Stimulated activated naive B cell treated with anti-CD40 and anti-IgM and Interleukin-4, amounts not matched to agents 10 μg/mL and 1 μg/mL and 100 μg/mL, for 72 hours (primary cell): ENCODE results near the gene SPATC1L.
"Not testable (repeated sequence)": the region's sequence is repeated elsewhere in the genome, so short reads cannot be mapped to it uniquely, and the experiment has no call there.

Source experiments
- ATAC-seq, 2 donors: fragments of 150-1000 bp; cut with Tn5 transposase; replicated peaks; 2 replicates each; pipeline ENCODE4 v1.10.0; 2021; ENCODE audit warnings: moderate library complexity in 1 of 2
- DNase-seq: peaks from one replicate; pipeline ENCODE4 v3.0.0; 2021
- H3K27ac Mint-ChIP-seq: one replicate; pipeline ENCODE4 v1.8.0; 2022; ENCODE audit warnings: mild to moderate bottlenecking, mixed read lengths
- H3K27me3 Mint-ChIP-seq, 2 donors: one replicate each; pipeline ENCODE4 v1.8.0; 2022; ENCODE audit warnings: mixed read lengths in 2 of 2
- H3K36me3 Mint-ChIP-seq, 2 donors: one replicate each; pipeline ENCODE4 v1.8.0; 2022; ENCODE audit warnings: mixed read lengths in 2 of 2, mild to moderate bottlenecking in 1 of 2
- H3K4me1 Mint-ChIP-seq, 2 donors: one replicate each; pipeline ENCODE4 v1.8.0; 2022; ENCODE audit warnings: mixed read lengths in 2 of 2, mild to moderate bottlenecking in 1 of 2
- H3K4me3 Mint-ChIP-seq, 2 donors: one replicate each; pipeline ENCODE4 v1.8.0; 2022; ENCODE audit warnings: mild to moderate bottlenecking in 2 of 2, mixed read lengths in 2 of 2, moderate library complexity in 1 of 2
- H3K9me3 Mint-ChIP-seq, 2 donors: one replicate each; pipeline ENCODE4 v1.8.0; 2022; ENCODE audit warnings: mixed read lengths in 2 of 2, mild to moderate bottlenecking in 1 of 2

The SPATC1L gene

GRCh38 chr21:46185716-46186115 lies 1.5 kb upstream of the SPATC1L start:
- H3K4me3 Mint-ChIP-seq, result no peak overlapping the region
- H3K36me3 Mint-ChIP-seq, result peaks cover 7 to 18% of the 10 kb centered on the region in 2 donors
- no peaks in the 10 kb centered on the region for H3K9me3 Mint-ChIP-seq
- ATAC-seq, result no peak
- no peak for DNase-seq
- H3K4me1 Mint-ChIP-seq, result peaks cover 2 to 11% of the 10 kb centered on the region in 2 donors
- H3K27me3 Mint-ChIP-seq, result no peaks in the 10 kb centered on the region
- no peak overlapping the region for H3K27ac Mint-ChIP-seq

GRCh38 chr21:46184625-46185555 lies 631 bp upstream of the SPATC1L start:
- Mint-ChIP-seq H3K27ac (peak overlapping the region; percentile 91), H3K27me3 (no peaks in the 10 kb centered on the region), H3K4me3 (peak overlapping the region; percentile 84 to 94), H3K4me1 (peaks cover 2 to 11% of the 10 kb centered on the region in 2 donors), H3K36me3 (peaks cover 3 to 12% of the 10 kb centered on the region in 2 donors), H3K9me3 (no peaks in the 10 kb centered on the region)
- peak; percentile 75 for DNase-seq
- ATAC-seq, result peak; percentile 81 to 82

GRCh38 chr21:46183337-46183909 lies 836 bp downstream of the SPATC1L start:
- Mint-ChIP-seq H3K4me1 (peaks cover 2 to 11% of the 10 kb centered on the region in 2 donors), H3K4me3 (peak overlapping the region; percentile 80 to 88), H3K27ac (peak overlapping the region; percentile 62)
- not testable (repeated sequence) for DNase-seq, H3K36me3 Mint-ChIP-seq, H3K27me3 Mint-ChIP-seq, H3K9me3 Mint-ChIP-seq, ATAC-seq

DNA sequence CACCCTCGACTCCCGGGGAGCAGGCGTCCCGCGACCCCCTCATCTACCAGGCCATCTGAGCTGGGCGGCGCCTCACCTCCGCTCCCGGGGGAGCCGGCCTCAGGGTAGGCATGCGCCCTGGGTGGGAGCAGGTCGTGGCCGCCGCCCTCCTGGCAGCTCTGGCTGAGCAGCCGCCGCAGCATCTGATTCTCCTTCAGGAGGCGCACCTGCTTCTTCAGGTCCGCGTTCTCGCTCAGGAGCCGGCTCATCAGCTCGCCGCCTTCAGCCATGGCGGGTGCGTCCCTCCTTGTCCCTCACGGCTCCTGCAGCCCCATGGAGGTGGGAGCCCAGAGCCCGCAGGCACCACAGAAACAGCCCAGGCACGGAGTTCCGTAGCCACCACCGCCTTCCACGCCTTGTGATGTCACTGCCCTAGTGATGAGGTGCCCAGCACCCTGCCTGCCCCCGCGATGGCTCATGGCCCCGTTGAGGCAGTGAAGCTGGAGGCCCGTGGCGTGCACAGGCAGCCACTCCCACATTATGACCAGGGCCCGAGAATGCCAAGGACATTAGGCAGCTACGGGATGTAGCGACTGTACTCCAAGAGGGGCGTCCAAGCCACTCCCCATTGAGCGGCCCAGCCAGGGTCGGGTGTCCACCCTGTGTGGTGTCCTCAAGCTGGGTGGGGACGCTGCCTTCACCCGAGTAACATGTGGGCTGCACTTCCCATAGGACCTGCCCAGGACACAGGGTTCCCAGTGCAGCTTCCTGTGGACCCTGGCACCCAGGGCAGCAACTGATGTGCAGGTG lies 1.5 kb downstream of the SPATC1L start:
- H3K4me1 Mint-ChIP-seq, result peaks cover 2 to 11% of the 10 kb centered on the region in 2 donors
- no peak for ATAC-seq
- peaks cover 0 to under 1% of the 10 kb centered on the region in 2 donors for H3K9me3 Mint-ChIP-seq
- no peaks in the 10 kb centered on the region for H3K27me3 Mint-ChIP-seq
- H3K36me3 Mint-ChIP-seq, result peaks cover under 1 to 2% of the 10 kb centered on the region in 2 donors
- H3K27ac Mint-ChIP-seq, result peak overlapping the region; percentile 62
- DNase-seq, result no peak
- peak overlapping the region; percentile 68 to 80 for H3K4me3 Mint-ChIP-seq

GRCh38 chr21:46181953-46182547 lies 2.2 kb downstream of the SPATC1L start:
- Mint-ChIP-seq H3K27ac (no peak overlapping the region), H3K4me1 (peaks cover 2 to 11% of the 10 kb centered on the region in 2 donors), H3K9me3 (peaks cover under 1 to 3% of the 10 kb centered on the region in 2 donors), H3K4me3 (no peak overlapping the region), H3K36me3 (peaks cover 3 to 4% of the 10 kb centered on the region in 2 donors), H3K27me3 (no peaks in the 10 kb centered on the region)
- DNase-seq, result no peak
- no peak for ATAC-seq

DNA sequence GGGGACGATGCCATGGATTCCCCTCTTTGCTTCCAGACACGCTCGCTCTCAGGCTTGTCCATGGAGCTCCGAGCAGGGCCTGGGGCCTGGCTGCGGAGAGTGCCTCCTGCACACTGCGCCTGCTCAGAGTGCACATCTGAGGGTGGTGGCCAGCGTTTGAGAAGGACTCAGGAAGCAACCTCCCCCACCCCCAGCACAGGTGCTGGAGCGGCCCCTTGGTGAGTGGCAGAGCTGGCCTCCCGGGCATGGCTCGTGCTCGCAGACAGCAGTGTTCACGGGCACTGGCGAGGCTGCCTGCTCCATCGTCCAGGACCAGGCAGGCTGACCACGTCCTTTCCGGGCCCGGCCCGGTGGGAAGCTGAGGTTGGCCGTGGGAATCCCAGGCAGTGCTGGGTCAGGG lies 2.8 kb downstream of the SPATC1L start:
- no peaks in the 10 kb centered on the region for H3K27me3 Mint-ChIP-seq
- H3K27ac Mint-ChIP-seq, result no peak overlapping the region
- peaks cover 2 to 11% of the 10 kb centered on the region in 2 donors for H3K4me1 Mint-ChIP-seq
- peaks cover 7 to 8% of the 10 kb centered on the region in 2 donors for H3K9me3 Mint-ChIP-seq
- H3K4me3 Mint-ChIP-seq, result no peak overlapping the region
- no peak for ATAC-seq
- H3K36me3 Mint-ChIP-seq, result peaks cover 3 to 4% of the 10 kb centered on the region in 2 donors
- no peak for DNase-seq

DNA sequence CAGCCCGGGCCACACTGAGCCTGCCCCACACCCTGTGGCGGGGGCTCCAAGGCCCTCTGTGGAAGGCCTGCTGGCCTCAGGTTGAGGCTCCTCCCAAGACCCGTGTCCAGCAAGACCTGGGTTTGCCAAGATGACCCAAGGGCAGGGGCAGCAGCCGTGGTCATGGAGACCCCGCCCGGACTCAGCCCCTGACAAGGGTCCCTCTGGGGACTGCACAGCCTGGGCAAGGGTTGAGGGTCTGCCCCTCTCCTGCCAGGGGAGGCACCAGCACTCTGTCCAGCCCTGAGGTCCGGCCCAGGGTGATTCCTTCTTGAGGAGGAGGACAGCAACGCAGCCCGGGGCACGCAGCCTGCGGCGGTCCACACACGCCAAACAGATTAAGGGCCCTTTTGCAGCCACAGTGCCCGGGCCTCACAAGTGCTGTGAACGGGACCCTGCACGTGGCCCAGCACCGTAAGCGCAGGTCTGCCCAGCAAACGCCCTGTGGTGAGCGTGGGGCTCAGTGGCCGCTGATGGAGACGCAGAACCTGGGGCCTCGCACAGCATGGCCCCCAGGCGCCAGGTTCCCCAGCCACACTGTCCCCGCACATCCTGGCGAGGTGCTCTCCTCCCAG lies 3.4 kb downstream of the SPATC1L start:
- Mint-ChIP-seq H3K36me3 (peaks cover 4% of the 10 kb centered on the region in 2 donors), H3K9me3 (peaks cover 12% of the 10 kb centered on the region in 2 donors), H3K27ac (no peak overlapping the region), H3K4me1 (peaks cover 2 to 11% of the 10 kb centered on the region in 2 donors), H3K4me3 (no peak overlapping the region), H3K27me3 (no peaks in the 10 kb centered on the region)
- ATAC-seq (no peak), DNase-seq (no peak)

DNA sequence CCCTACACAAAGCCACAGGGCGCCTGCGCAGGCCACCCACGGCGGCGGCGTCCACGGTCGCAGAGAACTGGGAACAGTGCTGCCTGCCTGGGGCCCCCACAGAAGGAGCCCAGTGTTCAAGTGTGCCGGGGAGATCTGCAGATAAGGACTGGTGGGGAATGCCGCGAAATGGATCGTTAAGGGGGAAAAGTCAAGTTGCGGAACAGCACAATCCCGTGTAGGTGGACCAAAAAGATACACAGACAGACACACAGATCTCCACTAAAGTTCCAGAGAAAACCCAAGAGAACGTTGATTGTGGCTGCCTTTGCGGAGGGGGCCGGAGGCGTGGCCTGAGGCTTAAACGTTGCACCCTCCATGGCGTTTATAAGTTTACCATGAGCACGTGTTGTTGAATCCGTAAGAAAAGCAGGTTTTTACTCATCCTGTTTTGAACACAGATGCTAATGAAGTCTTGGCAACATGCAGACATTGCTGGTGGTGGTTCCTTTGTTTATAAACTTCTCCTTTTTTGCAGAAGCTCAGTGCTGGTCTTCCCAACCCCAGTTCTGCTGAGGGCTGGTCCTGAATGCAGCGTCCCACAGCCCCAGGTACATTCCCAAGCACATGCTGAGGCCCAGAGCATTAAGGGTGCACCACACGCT lies 4.1 kb downstream of the SPATC1L start:
- Mint-ChIP-seq H3K27me3 (no peaks in the 10 kb centered on the region), H3K4me3 (no peak overlapping the region)

GRCh38 chr21:46179708-46180078 lies 4.6 kb downstream of the SPATC1L start:
- H3K27me3 Mint-ChIP-seq, result no peaks in the 10 kb centered on the region
- H3K4me3 Mint-ChIP-seq, result no peak overlapping the region

More for the DNA sequence above, 4.1 kb downstream of the SPATC1L start:
- ATAC-seq (no peak), DNase-seq (no peak)
- peaks cover 2 to 11% of the 10 kb centered on the region in 2 donors for H3K4me1 Mint-ChIP-seq
- H3K36me3 Mint-ChIP-seq, result peaks cover 4 to 10% of the 10 kb centered on the region in 2 donors
- H3K27ac Mint-ChIP-seq, result peak overlapping the region; percentile 39
- peaks cover 14 to 16% of the 10 kb centered on the region in 2 donors for H3K9me3 Mint-ChIP-seq

DNA sequence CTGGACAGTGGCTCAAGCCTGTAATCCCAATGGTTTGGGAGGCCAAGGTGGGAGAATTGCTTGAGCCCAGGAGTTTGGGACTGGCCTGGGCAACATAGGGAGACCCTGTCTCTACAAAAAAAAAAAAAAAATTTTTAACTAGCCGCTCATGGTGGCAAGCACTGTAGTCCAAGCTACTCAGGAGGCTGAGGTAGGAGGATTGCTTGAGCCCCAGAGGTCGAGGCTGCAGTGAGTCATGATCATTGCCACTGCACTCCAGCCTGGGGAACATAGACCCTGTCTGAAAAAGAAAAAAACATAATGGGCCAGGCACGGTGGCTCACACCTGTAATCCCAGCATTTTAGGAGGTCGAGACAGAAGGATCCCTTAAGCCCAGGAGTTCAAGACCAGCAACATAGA lies 5.3 kb downstream of the SPATC1L start:
- Mint-ChIP-seq H3K4me3 (no peak overlapping the region), H3K4me1 (peaks cover 2 to 8% of the 10 kb centered on the region in 2 donors), H3K27ac (no peak overlapping the region), H3K9me3 (peaks cover 22 to 27% of the 10 kb centered on the region in 2 donors), H3K36me3 (peaks cover 11 to 20% of the 10 kb centered on the region in 2 donors), H3K27me3 (no peaks in the 10 kb centered on the region)
- no peak for DNase-seq
- no peak for ATAC-seq

More at GRCh38 chr21:46179708-46180078, 4.6 kb downstream of the SPATC1L start:
- H3K36me3 Mint-ChIP-seq, result peaks cover 8 to 15% of the 10 kb centered on the region in 2 donors
- ATAC-seq (no peak), DNase-seq (no peak)
- H3K4me1 Mint-ChIP-seq, result peaks cover 2 to 11% of the 10 kb centered on the region in 2 donors
- H3K9me3 Mint-ChIP-seq, result peaks cover 18 to 21% of the 10 kb centered on the region in 2 donors
- peak overlapping the region; percentile 39 for H3K27ac Mint-ChIP-seq

DNA sequence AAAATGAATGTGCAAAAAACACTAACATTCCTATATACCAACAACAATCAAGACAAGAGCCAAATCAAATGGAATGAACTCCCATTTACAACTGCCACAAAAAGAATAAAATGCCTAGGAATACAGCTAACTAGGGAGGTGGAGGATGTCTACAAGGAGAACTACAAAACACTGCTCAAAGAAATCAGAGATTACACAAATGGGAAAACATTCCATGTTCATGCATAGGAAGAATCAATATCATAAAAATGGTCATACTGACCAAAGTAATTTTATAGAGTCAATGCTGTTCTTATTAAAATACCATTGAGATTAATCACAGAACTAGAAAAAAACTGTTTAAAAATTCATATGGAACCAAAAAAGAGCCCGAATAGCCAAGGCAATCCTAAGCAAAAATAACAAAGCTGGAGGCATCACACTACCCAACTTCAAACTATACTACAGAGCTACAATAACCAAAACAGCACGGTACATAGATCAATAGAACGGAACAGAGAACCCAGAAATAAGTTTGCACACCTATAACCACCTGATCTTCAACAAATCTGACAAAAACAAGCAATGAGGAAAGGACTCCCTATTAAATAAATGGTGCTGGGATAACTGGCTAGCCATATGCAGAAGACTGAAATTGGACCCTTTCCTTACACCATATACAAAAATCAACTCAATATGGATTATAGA lies 7.7 kb downstream of the SPATC1L start:
- not testable (repeated sequence) for H3K27me3 Mint-ChIP-seq, H3K4me3 Mint-ChIP-seq, DNase-seq, ATAC-seq, H3K4me1 Mint-ChIP-seq, H3K27ac Mint-ChIP-seq
- H3K9me3 Mint-ChIP-seq, result peaks cover 26 to 33% of the 10 kb centered on the region in 2 donors
- peaks cover 11 to 32% of the 10 kb centered on the region in 2 donors for H3K36me3 Mint-ChIP-seq

- H3K27ac Mint-ChIP-seq, result no peak overlapping the region
- ATAC-seq, result no peak
- peaks cover 11 to 32% of the 10 kb centered on the region in 2 donors for H3K36me3 Mint-ChIP-seq
- no peak for DNase-seq
- no peak overlapping the region for H3K4me3 Mint-ChIP-seq
- peaks cover 4 to 8% of the 10 kb centered on the region in 2 donors for H3K4me1 Mint-ChIP-seq
- peaks cover 28 to 33% of the 10 kb centered on the region in 2 donors for H3K9me3 Mint-ChIP-seq
- H3K27me3 Mint-ChIP-seq, result peaks cover 4 to 6% of the 10 kb centered on the region in 2 donors
Observed at GRCh38 chr21:46173573-46173972, 10.7 kb downstream of the SPATC1L start.
